ENCODE measurements around the gene LCE1D. TPM values are rescaled to one million over a fixed set of nuclear protein-coding genes. Genes with fewer than 3 reads are reported as not detected.

Gene LCE1D
- polyA plus RNA-seq, 2 of the 4 experiments (the other 2 are of a cell fraction), result not detected

- Histone ChIP-seq H3K9me3 (no peaks in the 10 kb centered on the region), H3K4me1 (no peaks in the 10 kb centered on the region), H3K27ac (no peak overlapping the region), H3K4me3 (no peak overlapping the region), H3K4me2 (no peak overlapping the region)
- POLR2A ChIA-PET, result no interaction called here
- DNase-seq (ENCODE audit: low read depth in 1 of 2, low spot score in 1 of 2) (no peak), ATAC-seq (no peak), FAIRE-seq (no peak)
- 8% methylated on average over 1 of the region's 1 CpG for WGBS (ENCODE audit: missing lambda C conversion rate)
- CTCF ChIA-PET, result no interaction called here
- TF ChIP-seq FOSL2 (IDR thresholded peaks at IDR 0.05) (no peak), FOSL2 (CRISPR knock-in tag; IDR thresholded peaks at IDR 0.05) (no peak)
These were observed 26.1 kb upstream of the LCE1D start for GRCh38 chr1:152770411-152770810.

- CTCF ChIA-PET, result interaction anchor here (0.6 kb wide), 1 partner anchor 410 kb away, joined by 6 read pairs; no protein-coding TSS in a partner anchor
- TF ChIP-seq RAD21 (conservative IDR thresholded peaks at IDR 0.05 in 1 of 2, IDR thresholded peaks at IDR 0.05 in 1 of 2) (no peak), NFE2L2 (conservative IDR thresholded peaks at IDR 0.05; ENCODE audit: low read length) (no peak), BHLHE40 (IDR thresholded peaks at IDR 0.05; ENCODE audit: low read depth, low read length) (no peak), RCOR1 (IDR thresholded peaks at IDR 0.05; ENCODE audit: low read depth, low read length) (no peak)
- TF ChIP-seq, protein P1, sequence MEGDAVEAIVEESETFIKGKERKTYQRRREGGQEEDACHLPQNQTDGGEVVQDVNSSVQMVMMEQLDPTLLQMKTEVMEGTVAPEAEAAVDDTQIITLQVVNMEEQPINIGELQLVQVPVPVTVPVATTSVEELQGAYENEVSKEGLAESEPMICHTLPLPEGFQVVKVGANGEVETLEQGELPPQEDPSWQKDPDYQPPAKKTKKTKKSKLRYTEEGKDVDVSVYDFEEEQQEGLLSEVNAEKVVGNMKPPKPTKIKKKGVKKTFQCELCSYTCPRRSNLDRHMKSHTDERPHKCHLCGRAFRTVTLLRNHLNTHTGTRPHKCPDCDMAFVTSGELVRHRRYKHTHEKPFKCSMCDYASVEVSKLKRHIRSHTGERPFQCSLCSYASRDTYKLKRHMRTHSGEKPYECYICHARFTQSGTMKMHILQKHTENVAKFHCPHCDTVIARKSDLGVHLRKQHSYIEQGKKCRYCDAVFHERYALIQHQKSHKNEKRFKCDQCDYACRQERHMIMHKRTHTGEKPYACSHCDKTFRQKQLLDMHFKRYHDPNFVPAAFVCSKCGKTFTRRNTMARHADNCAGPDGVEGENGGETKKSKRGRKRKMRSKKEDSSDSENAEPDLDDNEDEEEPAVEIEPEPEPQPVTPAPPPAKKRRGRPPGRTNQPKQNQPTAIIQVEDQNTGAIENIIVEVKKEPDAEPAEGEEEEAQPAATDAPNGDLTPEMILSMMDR (IDR thresholded peaks at IDR 0.05), result no peak
- Histone ChIP-seq H3K4me2 (no peak within 1 kb of the TSS), H3K4me1 (no peaks in the 10 kb centered on the region), H3K27ac (no peak within 1 kb of the TSS), H3K4me3 (no peak within 1 kb of the TSS), H3K9me3 (no peaks in the 10 kb centered on the region)
- 3% methylated on average over 6 of the region's 6 CpGs for WGBS (ENCODE audit: missing lambda C conversion rate)
- POLR2A ChIA-PET, result no interaction called here
- no peak for FAIRE-seq
- peak in 1 of 2 experiments; percentile 16 for DNase-seq (ENCODE audit: low read depth in 1 of 2, low spot score in 1 of 2)
- peak; percentile 59 to 67; a peak in 4 of 6 replicates for ATAC-seq
These were observed 21.6 kb upstream of the LCE1D start, which contains the start of gene LCE1F for GRCh38 chr1:152774875-152775274. TSS of gene LCE1F (plus strand) at chr1:152775140. CDS start at chr1:152776372, 1,232 bp downstream.

DNA sequence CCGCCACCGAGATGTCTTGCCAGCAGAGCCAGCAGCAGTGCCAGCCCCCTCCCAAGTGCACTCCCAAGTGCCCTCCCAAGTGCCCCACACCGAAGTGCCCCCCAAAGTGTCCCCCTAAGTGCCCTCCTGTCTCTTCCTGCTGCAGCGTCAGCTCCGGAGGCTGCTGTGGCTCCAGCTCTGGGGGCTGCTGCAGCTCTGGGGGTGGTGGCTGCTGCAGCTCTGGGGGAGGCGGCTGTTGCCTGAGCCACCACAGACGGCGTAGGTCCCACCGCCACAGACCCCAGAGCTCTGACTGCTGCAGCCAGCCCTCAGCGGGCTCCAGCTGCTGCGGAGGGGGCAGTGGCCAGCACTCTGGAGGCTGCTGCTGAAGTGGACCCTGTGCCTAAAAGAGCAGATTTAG, 20.2 kb upstream of the LCE1D start:
- ATAC-seq, result no peak
- no peak for FAIRE-seq

DNA sequence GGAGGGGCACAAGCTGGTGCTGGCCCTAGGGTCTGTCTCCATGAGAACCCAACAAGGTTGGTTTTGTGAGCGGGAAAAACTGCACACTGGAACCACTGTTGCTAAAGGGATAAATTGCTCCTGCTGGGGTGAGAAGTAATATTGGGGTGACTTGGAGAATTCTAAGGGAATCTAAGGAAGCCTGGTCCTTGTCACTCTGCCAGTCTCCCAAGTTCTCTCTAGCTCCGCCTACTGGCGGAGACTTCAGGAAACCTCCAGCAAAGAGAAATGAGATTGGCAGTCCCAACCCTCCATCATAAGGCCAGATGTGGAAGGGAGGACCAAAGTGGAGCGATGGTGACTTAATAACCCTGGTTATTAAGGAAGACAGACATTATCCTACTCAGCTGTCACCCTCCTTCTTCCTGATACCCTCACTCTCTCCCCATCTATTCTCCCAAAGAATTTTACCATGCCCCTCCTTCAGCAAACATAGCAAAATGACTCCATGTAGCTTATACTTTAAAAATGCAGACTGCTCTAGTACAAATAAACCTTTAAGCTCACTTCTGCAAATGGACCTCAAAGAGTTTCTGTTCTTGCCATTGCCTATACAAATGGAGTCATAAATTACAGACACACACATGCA, 18.9 kb upstream of the LCE1D start:
- POLR2A ChIA-PET, result no interaction called here
- Histone ChIP-seq H3K4me3 (no peak overlapping the region), H3K9me3 (no peaks in the 10 kb centered on the region), H3K27ac (no peak overlapping the region), H3K4me2 (no peak overlapping the region), H3K4me1 (no peaks in the 10 kb centered on the region)
- ATAC-seq (peak in 1 of 2 experiments; percentile 70; a peak in 3 of 6 replicates), DNase-seq (ENCODE audit: low read depth in 1 of 2, low spot score in 1 of 2) (peak in 1 of 2 experiments; percentile 48), FAIRE-seq (no peak)
- 24% methylated on average over 4 of the region's 4 CpGs for WGBS (ENCODE audit: missing lambda C conversion rate)
- TF ChIP-seq RAD21 (conservative IDR thresholded peaks at IDR 0.05 in 1 of 2, IDR thresholded peaks at IDR 0.05 in 1 of 2) (0 out of 5 replicates have a peak, but pooled peaks of 1 of the 2 experiments have one; percentile 11), JUNB (IDR thresholded peaks at IDR 0.05) (no peak), CEBPB (IDR thresholded peaks at IDR 0.05) (no peak), ESRRA (IDR thresholded peaks at IDR 0.05; ENCODE audit: borderline replicate concordance, low read length) (no peak), JUN (IDR thresholded peaks at IDR 0.05) (no peak)
- TF ChIP-seq, protein P1 (IDR thresholded peaks at IDR 0.05), result 0 out of 3 replicates have a peak, but pooled peaks have one; percentile 24
- CTCF ChIA-PET, result interaction anchor here (0.8 to 1.3 kb wide), 5 partner anchors 10 to 58 kb away, joined by 3 to 4 read pairs (median 3); a partner anchor contains a TSS

More for the DNA sequence above, 20.2 kb upstream of the LCE1D start:
- no peak for DNase-seq (ENCODE audit: low read depth in 1 of 2, low spot score in 1 of 2)
- ChIA-PET CTCF (interaction anchor here (1.0 kb wide), 1 partner anchor 37 kb away, joined by 3 read pairs; no protein-coding TSS in a partner anchor), POLR2A (no interaction called here)
- TF ChIP-seq EP300 (IDR thresholded peaks at IDR 0.05), result no peak
- TF ChIP-seq NFE2L2 (conservative IDR thresholded peaks at IDR 0.05; ENCODE audit: low read length), result no peak
- TF ChIP-seq MAZ (IDR thresholded peaks at IDR 0.05; ENCODE audit: borderline replicate concordance, low read depth, low read length), result no peak
- no peak for TF ChIP-seq ESRRA (IDR thresholded peaks at IDR 0.05; ENCODE audit: borderline replicate concordance, low read length)
- no peak for TF ChIP-seq HOXA7 (CRISPR knock-in tag; IDR thresholded peaks at IDR 0.05)
- no peak for TF ChIP-seq MYC (IDR thresholded peaks at IDR 0.05; ENCODE audit: borderline replicate concordance, low read length)
- no peak for TF ChIP-seq ZSCAN20 (CRISPR knock-in tag; IDR thresholded peaks at IDR 0.05)
- TF ChIP-seq RCOR1 (IDR thresholded peaks at IDR 0.05; ENCODE audit: low read depth, low read length), result no peak
- TF ChIP-seq POLR2AphosphoS2 (conservative IDR thresholded peaks at IDR 0.05; ENCODE audit: low read length), result no peak
- TF ChIP-seq ZFP36 (IDR thresholded peaks at IDR 0.05; ENCODE audit: borderline replicate concordance, partially characterized antibody), result no peak
- no peak for TF ChIP-seq RNF2 (IDR thresholded peaks at IDR 0.05; ENCODE audit: borderline replicate concordance, low read depth)
- no peak for TF ChIP-seq FOSB (CRISPR knock-in tag; IDR thresholded peaks at IDR 0.05)
- no peak for TF ChIP-seq EHF (CRISPR knock-in tag; IDR thresholded peaks at IDR 0.05)
- TF ChIP-seq, protein P1 (IDR thresholded peaks at IDR 0.05), result no peak
- no peak for TF ChIP-seq RARB (CRISPR knock-in tag; IDR thresholded peaks at IDR 0.05)
- Histone ChIP-seq H3K27ac (no peak overlapping the region), H3K4me3 (no peak overlapping the region), H3K9me3 (no peaks in the 10 kb centered on the region), H3K4me2 (no peak overlapping the region), H3K4me1 (no peaks in the 10 kb centered on the region)
- 44% methylated on average over 9 of the region's 11 CpGs for WGBS (ENCODE audit: missing lambda C conversion rate)

Measured in A549 (cell line).